ENCODE results near the gene TULP1.
A peak's percentile ranks its signal among the peaks of the same experiment; 100 is the strongest.

The TULP1 gene

GRCh38 chr6:35454391-35455110 is 58.1 kb downstream of the TULP1 start:
- no peak for DNase-seq

GRCh38 chr6:35453236-35453635 is 59.5 kb downstream of the TULP1 start:
- no peak for DNase-seq

- DNase-seq, result peak; percentile 54
These were observed 60.3 kb downstream of the TULP1 start, which contains the start of gene FANCE for GRCh38 chr6:35452183-35453090. Gene FANCE (plus strand): TSS chr6:35452338. CDS start chr6:35452546, 208 bp downstream.

GRCh38 chr6:35451354-35452182 is 61.1 kb downstream of the TULP1 start:
- no peak for DNase-seq

GRCh38 chr6:35449287-35449881 is 63.3 kb downstream of the TULP1 start:
- DNase-seq, result peak; percentile 1

- DNase-seq, result no peak
These were observed 64.5 kb downstream of the TULP1 start for GRCh38 chr6:35448191-35448590.
